SU-DHL-6 (cell line): ENCODE data around the gene AFG1L.

Experiments used
- H2AFZ ChIP-seq: fragments of 200-600 bp; sonication (generic); 2 replicates; pipeline ENCODE4 v1.6.1; 2014; ENCODE audit warnings: low read depth, mild to moderate bottlenecking, moderate library complexity, mixed read lengths, antibody characterized with exemption, low read length; ENCODE audit not compliant: severe bottlenecking
- H3F3A ChIP-seq: fragments of 200-600 bp; shearing (Covaris generic); 2 replicates; pipeline ENCODE4 v1.6.0; 2016; ENCODE audit warnings: antibody characterized with exemption, mild to moderate bottlenecking; ENCODE audit not compliant: insufficient read depth
- H3K27ac ChIP-seq: fragments of 200-600 bp; sonication (generic); 2 replicates; pipeline ENCODE4 v1.5.1; 2016; ENCODE audit warnings: low read depth, mild to moderate bottlenecking, low read length, moderate library complexity, mixed read lengths
- H3K27me3 ChIP-seq: fragments of 200-600 bp; sonication (generic), shearing (Covaris generic); 2 replicates; pipeline ENCODE4 v1.6.0; 2014; ENCODE audit warnings: mild to moderate bottlenecking, low read length
- H3K36me3 ChIP-seq: fragments of 200-600 bp; sonication (generic); 2 replicates; pipeline ENCODE4 v1.6.1; 2014; ENCODE audit warnings: mild to moderate bottlenecking, low read length, mixed read lengths
- H3K4me2 ChIP-seq: fragments of 300-600, 200-600 bp; shearing (Covaris generic), sonication (generic); 2 replicates; pipeline ENCODE4 v1.6.0; 2014; ENCODE audit warnings: low read length, low read depth, mild to moderate bottlenecking; ENCODE audit not compliant: poor library complexity, severe bottlenecking
- H3K4me3 ChIP-seq: fragments of 200-600 bp; sonication (generic); 2 replicates; pipeline ENCODE4 v1.5.1; 2014; ENCODE audit warnings: antibody characterized with exemption, low read length, mild to moderate bottlenecking, mixed read lengths; ENCODE audit not compliant: insufficient read depth, poor library complexity, severe bottlenecking
- H3K79me2 ChIP-seq: fragments of 200-600 bp; sonication (generic); 2 replicates; pipeline ENCODE4 v1.6.1; 2014; ENCODE audit warnings: mild to moderate bottlenecking, low read length, moderate library complexity; ENCODE audit not compliant: insufficient read depth
- H3K9ac ChIP-seq: fragments of 200-600 bp; sonication (generic); 2 replicates; pipeline ENCODE4 v1.7.0; 2014; ENCODE audit warnings: mild to moderate bottlenecking, low read length
- H3K9me2 ChIP-seq: fragments of 200-600 bp; sonication (generic); replicated peaks from 2 replicates; pipeline ENCODE4 v1.6.1; 2014; ENCODE audit warnings: low read length; ENCODE audit not compliant: insufficient read depth
- H3K9me3 ChIP-seq: fragments of 200-600 bp; sonication (generic); 2 replicates; pipeline ENCODE4 v1.6.1; 2014; ENCODE audit warnings: low read length, mixed read lengths; ENCODE audit not compliant: insufficient read depth
- H4K20me1 ChIP-seq: fragments of 200-600 bp; sonication (generic); 2 replicates; pipeline ENCODE4 v1.6.1; 2014; ENCODE audit warnings: low read depth, mild to moderate bottlenecking, antibody characterized with exemption, low read length, moderate library complexity, mixed read lengths
- CTCF ChIP-seq: fragments of 200-600 bp; sonication (generic); IDR thresholded peaks from one replicate; pipeline ENCODE4 v1.5.1; 2017; ENCODE audit warnings: antibody characterized with exemption, mild to moderate bottlenecking, low read length, moderate library complexity; ENCODE audit not compliant: insufficient read depth, poor library complexity, severe bottlenecking
- EZH2phosphoT487 ChIP-seq: fragments of 200-600 bp; sonication (generic), shearing (Covaris generic); conservative IDR thresholded peaks from 2 replicates; pipeline ENCODE4 v1.6.1; 2018; ENCODE audit warnings: mild to moderate bottlenecking, antibody characterized with exemption, low read length, moderate library complexity, mixed read lengths

AFG1L gene

GRCh38 chr6:108564178-108564577, 269.3 kb downstream of the AFG1L start:
- no peak overlapping the region for H3K9ac ChIP-seq

GRCh38 chr6:108565091-108565766, 270.4 kb downstream of the AFG1L start:
- no peaks in the 10 kb centered on the region for H3K9me3 ChIP-seq
- H4K20me1 ChIP-seq: peaks cover 7% of the 10 kb centered on the region; the same call in 1 of the 2 replicates
- no peaks in the 10 kb centered on the region for H3K79me2 ChIP-seq
- no peak overlapping the region for H3K4me3 ChIP-seq
- peak overlapping the region; percentile 39 for H3K4me2 ChIP-seq
- H3K27ac ChIP-seq: peak overlapping the region; percentile 7
- H3K9ac ChIP-seq: no peak overlapping the region
- no peaks in the 10 kb centered on the region for H3K9me2 ChIP-seq
- no peak overlapping the region for H2AFZ ChIP-seq
- no peaks in the 10 kb centered on the region for H3K27me3 ChIP-seq
- TF ChIP-seq EZH2phosphoT487 (no peak), CTCF (no peak)
- peaks cover 29% of the 10 kb centered on the region for H3F3A ChIP-seq
- H3K36me3 ChIP-seq: no peaks in the 10 kb centered on the region

More at GRCh38 chr6:108564178-108564577, 269.3 kb downstream of the AFG1L start:
- peaks cover 29% of the 10 kb centered on the region for H3F3A ChIP-seq
- peaks cover 7% of the 10 kb centered on the region; the same call in 1 of the 2 replicates for H4K20me1 ChIP-seq
- TF ChIP-seq EZH2phosphoT487 (no peak), CTCF (no peak)
- H3K79me2 ChIP-seq: no peaks in the 10 kb centered on the region
- no peak overlapping the region for H2AFZ ChIP-seq
- H3K4me3 ChIP-seq: no peak overlapping the region
- no peak overlapping the region for H3K4me2 ChIP-seq
- no peaks in the 10 kb centered on the region for H3K9me2 ChIP-seq
- H3K27me3 ChIP-seq: no peaks in the 10 kb centered on the region
- H3K27ac ChIP-seq: no peak overlapping the region
- no peaks in the 10 kb centered on the region for H3K9me3 ChIP-seq
- H3K36me3 ChIP-seq: no peaks in the 10 kb centered on the region

DNA sequence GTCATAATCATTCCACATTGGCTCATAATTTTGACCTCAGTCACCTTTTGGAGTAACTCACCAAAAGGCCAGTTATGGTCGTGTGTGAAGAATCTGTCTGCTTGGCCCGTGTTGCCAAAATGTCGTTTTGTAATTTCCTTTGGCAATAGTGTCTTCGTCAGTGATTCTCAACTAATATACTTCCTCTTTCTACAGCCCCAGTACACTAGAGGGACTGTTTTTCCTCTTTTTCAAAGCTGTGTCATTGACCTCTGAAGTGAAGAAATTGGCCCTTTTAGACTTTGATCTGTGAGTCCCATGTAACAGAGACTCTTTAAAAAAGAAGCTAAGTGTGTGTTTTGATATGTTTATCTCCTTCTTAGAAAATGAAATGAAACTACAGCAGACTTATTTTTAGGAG, 271.0 kb downstream of the AFG1L start:
- H3K9ac ChIP-seq: no peak overlapping the region
- no peaks in the 10 kb centered on the region for H3K9me3 ChIP-seq
- H2AFZ ChIP-seq: no peak overlapping the region
- H3K79me2 ChIP-seq: no peaks in the 10 kb centered on the region
- H3K9me2 ChIP-seq: no peaks in the 10 kb centered on the region
- H3K4me2 ChIP-seq: peak overlapping the region; percentile 39
- H3K27me3 ChIP-seq: no peaks in the 10 kb centered on the region
- no peaks in the 10 kb centered on the region for H3K36me3 ChIP-seq
- H3K27ac ChIP-seq: peak overlapping the region; percentile 7; the same call in 1 of the 2 replicates
- H3K4me3 ChIP-seq: no peak overlapping the region
- peaks cover 7% of the 10 kb centered on the region; the same call in 1 of the 2 replicates for H4K20me1 ChIP-seq
- TF ChIP-seq CTCF: no peak
- TF ChIP-seq EZH2phosphoT487: no peak
- peaks cover 29% of the 10 kb centered on the region for H3F3A ChIP-seq
